ENCODE data around the gene COLEC12. TPM values are rescaled to one million over a fixed set of nuclear protein-coding genes. Genes with fewer than 3 reads are reported as not detected.

Gene COLEC12
- total RNA-seq, 1 experiment from 2014 or later: not detected

- Histone ChIP-seq H3K36me3 (ENCODE audit: control insufficient read depth in 1 of 2, insufficient read depth in 2 of 2, low read length in 2 of 2) (no peaks in the 10 kb centered on the region), H3K4me3 (replicated peaks in 1 of 2; ENCODE audit: low read depth in 1 of 2, low read length in 2 of 2) (no peak overlapping the region), H3K4me1 (ENCODE audit: control insufficient read depth in 1 of 2, insufficient read depth in 2 of 2, low read length in 2 of 2) (no peaks in the 10 kb centered on the region), H3K27ac (ENCODE audit: low read depth, low read length) (no peak overlapping the region), H3K9me2 (ENCODE audit: insufficient read depth) (no peaks in the 10 kb centered on the region), H3K27me3 (ENCODE audit: insufficient read depth, low read length) (peaks cover 13% of the 10 kb centered on the region), H3K9ac (ENCODE audit: low read length) (no peak overlapping the region), H3K9me3 (ENCODE audit: control insufficient read depth in 1 of 2, insufficient read depth in 1 of 2, low read depth in 1 of 2, low read length in 2 of 2) (no peaks in the 10 kb centered on the region), H3K4me2 (ENCODE audit: low read length) (no peak overlapping the region), H2AFZ (ENCODE audit: low read depth, low read length, poor library complexity, severe bottlenecking) (no peak overlapping the region), H3K79me2 (ENCODE audit: insufficient read depth, low read length) (no peaks in the 10 kb centered on the region), H4K20me1 (ENCODE audit: insufficient read depth) (no peaks in the 10 kb centered on the region)
- TF ChIP-seq TCF7L2 (IDR thresholded peaks at IDR 0.05; ENCODE audit: borderline replicate concordance, extremely low read depth, insufficient read depth, insufficient read length): no peak
- TF ChIP-seq ZFX (IDR thresholded peaks at IDR 0.05): no peak
- TF ChIP-seq SRF (IDR thresholded peaks at IDR 0.05; ENCODE audit: low read depth): no peak
- TF ChIP-seq JUND (IDR thresholded peaks at IDR 0.05): no peak
- no peak for TF ChIP-seq REST (IDR thresholded peaks at IDR 0.05; ENCODE audit: low read depth)
- no peak for TF ChIP-seq CBX3 (IDR thresholded peaks at IDR 0.05; ENCODE audit: low read depth)
- ChIA-PET CTCF (no interaction called here), RAD21 (ENCODE audit: low non-redundant PET in 1 of 2, low total read pairs in 2 of 2, uncharacterized antibody in 2 of 2, unreplicated experiment in 2 of 2) (no interaction called here), POLR2A (no interaction called here)
- intact Hi-C loops (cut with micrococcal nuclease): no loop called here
- BruUV-seq (replicated peaks): no TSS peak
- no peak for DNase-seq (ENCODE audit: low read depth, low spot score)
- no peak for ATAC-seq
Observed at GRCh38 chr18:354471-354870, 146.0 kb downstream of the COLEC12 start.

- Histone ChIP-seq H2AFZ (ENCODE audit: low read depth, low read length, poor library complexity, severe bottlenecking) (no peak overlapping the region), H3K36me3 (ENCODE audit: control insufficient read depth in 1 of 2, insufficient read depth in 2 of 2, low read length in 2 of 2) (no peaks in the 10 kb centered on the region), H3K27me3 (ENCODE audit: insufficient read depth, low read length) (peaks cover 13% of the 10 kb centered on the region), H3K9me3 (ENCODE audit: control insufficient read depth in 1 of 2, insufficient read depth in 1 of 2, low read depth in 1 of 2, low read length in 2 of 2) (no peaks in the 10 kb centered on the region), H3K9me2 (ENCODE audit: insufficient read depth) (no peaks in the 10 kb centered on the region), H3K27ac (ENCODE audit: low read depth, low read length) (no peak overlapping the region), H3K4me3 (replicated peaks in 1 of 2; ENCODE audit: low read depth in 1 of 2, low read length in 2 of 2) (no peak overlapping the region), H4K20me1 (ENCODE audit: insufficient read depth) (no peaks in the 10 kb centered on the region), H3K4me1 (ENCODE audit: control insufficient read depth in 1 of 2, insufficient read depth in 2 of 2, low read length in 2 of 2) (no peaks in the 10 kb centered on the region), H3K4me2 (ENCODE audit: low read length) (no peak overlapping the region), H3K79me2 (ENCODE audit: insufficient read depth, low read length) (no peaks in the 10 kb centered on the region), H3K9ac (ENCODE audit: low read length) (no peak overlapping the region)
- no peak for DNase-seq (ENCODE audit: low read depth, low spot score)
- BruUV-seq (replicated peaks): no TSS peak
- RAD21 ChIA-PET (ENCODE audit: low non-redundant PET in 1 of 2, low total read pairs in 2 of 2, uncharacterized antibody in 2 of 2, unreplicated experiment in 2 of 2): no interaction called here
- POLR2A ChIA-PET: no interaction called here
- no peak for ATAC-seq
- intact Hi-C loops (cut with micrococcal nuclease): no loop called here
- CTCF ChIA-PET: no interaction called here
- TF ChIP-seq CBX3 (IDR thresholded peaks at IDR 0.05; ENCODE audit: low read depth): no peak
- TF ChIP-seq JUND (IDR thresholded peaks at IDR 0.05): no peak
- no peak for TF ChIP-seq EZH2 (IDR thresholded peaks at IDR 0.05)
- no peak for TF ChIP-seq POLR2A (IDR thresholded peaks at IDR 0.05; ENCODE audit: borderline replicate concordance, extremely low read depth, insufficient read depth, insufficient read length)
- no peak for TF ChIP-seq POLR2AphosphoS5 (IDR thresholded peaks at IDR 0.05; ENCODE audit: low read depth, low read length)
- TF ChIP-seq EZH2phosphoT487 (IDR thresholded peaks at IDR 0.05; ENCODE audit: borderline replicate concordance): no peak
- TF ChIP-seq RAD21 (IDR thresholded peaks at IDR 0.05; ENCODE audit: low read depth): no peak
- TF ChIP-seq EGR1 (IDR thresholded peaks at IDR 0.05; ENCODE audit: low read depth): no peak
- no peak for TF ChIP-seq ZBTB33 (IDR thresholded peaks at IDR 0.05; ENCODE audit: extremely low read depth, insufficient replicate concordance, low read length)
- no peak for TF ChIP-seq ZNF274 (IDR thresholded peaks at IDR 0.05; ENCODE audit: low read depth, low read length)
- TF ChIP-seq ELF1 (IDR thresholded peaks at IDR 0.05; ENCODE audit: borderline replicate concordance, low read depth): no peak
Observed at GRCh38 chr18:354003-354402, 146.5 kb downstream of the COLEC12 start.

Measured in HCT116 (cell line).